Neural cell (in vitro differentiated cells): ENCODE results near the gene AP1M1. TPM values are rescaled to one million over a fixed set of nuclear protein-coding genes. Genes with fewer than 3 reads are reported as not detected.

ENCODE experiments used
- H2AFZ ChIP-seq: fragments of 200-600, 300-800 bp; sonication (generic), shearing (Covaris generic); 2 replicates; pipeline ENCODE4 v1.6.0; 2014; ENCODE audit warnings: low read depth, mild to moderate bottlenecking, antibody characterized with exemption, low read length, moderate library complexity
- H3F3A ChIP-seq: fragments of 200-600 bp; shearing (Covaris generic); 2 replicates; pipeline ENCODE4 v1.6.1; 2016; ENCODE audit warnings: mild to moderate bottlenecking, moderate library complexity, mixed read lengths, antibody characterized with exemption, low read length; ENCODE audit not compliant: insufficient read depth, poor library complexity, severe bottlenecking
- H3K27ac ChIP-seq: fragments of 200-600, 300-800 bp; sonication (generic), shearing (Covaris generic); 2 replicates; pipeline ENCODE4 v1.5.1; 2014; ENCODE audit warnings: mild to moderate bottlenecking, low read length, moderate library complexity
- H3K27me3 ChIP-seq: fragments of 300-800, 200-600 bp; sonication (generic), shearing (Covaris generic); 2 replicates; pipeline ENCODE4 v1.6.0; 2014; ENCODE audit warnings: mild to moderate bottlenecking, low read depth, low read length, moderate library complexity; ENCODE audit not compliant: insufficient read depth
- H3K36me3 ChIP-seq: fragments of 300-800, 200-600 bp; sonication (generic), shearing (Covaris generic); 2 replicates; pipeline ENCODE4 v1.5.1; 2014; ENCODE audit warnings: mild to moderate bottlenecking, antibody characterized with exemption, low read length, moderate library complexity; ENCODE audit not compliant: insufficient read depth
- H3K4me2 ChIP-seq: fragments of 300-800, 200-600 bp; sonication (generic), shearing (Covaris generic); 2 replicates; pipeline ENCODE4 v1.6.0; 2014; ENCODE audit warnings: mild to moderate bottlenecking, low read length
- H3K4me3 ChIP-seq: fragments of 300-800, 200-600 bp; sonication (generic), shearing (Covaris generic); 2 replicates; pipeline ENCODE4 v1.5.1; 2014; ENCODE audit warnings: mild to moderate bottlenecking, low read length, moderate library complexity
- H3K79me2 ChIP-seq: fragments of 200-600 bp; shearing (Covaris generic); replicated peaks from 2 replicates; pipeline ENCODE4 v1.6.0; 2014; ENCODE audit warnings: mild to moderate bottlenecking, low read length, moderate library complexity; ENCODE audit not compliant: insufficient read depth
- H3K9ac ChIP-seq: fragments of 300-800, 200-600 bp; sonication (generic), shearing (Covaris generic); 2 replicates; pipeline ENCODE4 v1.6.1; 2016; ENCODE audit warnings: mild to moderate bottlenecking, low read length, mixed read lengths
- H3K9me2 ChIP-seq: fragments of 200-600 bp; shearing (Covaris generic); 2 replicates; pipeline ENCODE4 v1.6.1; 2016; ENCODE audit warnings: mild to moderate bottlenecking, low read length, mixed read lengths; ENCODE audit not compliant: insufficient read depth
- H3K9me3 ChIP-seq: fragments of 200-600, 300-800 bp; sonication (generic), shearing (Covaris generic); 2 replicates; pipeline ENCODE4 v1.6.1; 2016; ENCODE audit warnings: mild to moderate bottlenecking, mixed run types, low read length, moderate library complexity, mixed read lengths
- H4K20me1 ChIP-seq: fragments of 200-600 bp; shearing (Covaris generic); 2 replicates; pipeline ENCODE4 v1.6.1; 2016; ENCODE audit warnings: mild to moderate bottlenecking, mixed run types; ENCODE audit not compliant: insufficient read depth
- EP300 ChIP-seq: fragments of 450-650 bp; conservative IDR thresholded peaks from 2 replicates; pipeline ENCODE4 v1.6.1; 2014; ENCODE audit warnings: antibody characterized with exemption, mild to moderate bottlenecking, moderate library complexity; ENCODE audit not compliant: poor library complexity, severe bottlenecking
- EZH2 ChIP-seq: fragments of 200-600, 300-800 bp; shearing (Covaris generic), sonication (generic); IDR thresholded peaks from 2 replicates; pipeline ENCODE4 v1.6.1; 2014; ENCODE audit warnings: antibody characterized with exemption, low read length, borderline replicate concordance, mild to moderate bottlenecking; ENCODE audit not compliant: insufficient read depth, poor library complexity, severe bottlenecking
- MXI1 ChIP-seq: fragments of 450-650 bp; conservative IDR thresholded peaks from 2 replicates; pipeline ENCODE4 v1.6.1; 2014; ENCODE audit warnings: antibody characterized with exemption, mild to moderate bottlenecking; ENCODE audit not compliant: poor library complexity, severe bottlenecking
- POLR2AphosphoS5 ChIP-seq: IDR thresholded peaks from 2 replicates; pipeline ENCODE4 v1.6.1; 2012
- RAD21 ChIP-seq: fragments of 450-650 bp; conservative IDR thresholded peaks from 2 replicates; pipeline ENCODE4 v1.6.1; 2014; ENCODE audit warnings: antibody characterized with exemption, mild to moderate bottlenecking, moderate library complexity
- SMC3 ChIP-seq: fragments of 450-650 bp; conservative IDR thresholded peaks from 2 replicates; pipeline ENCODE4 v1.6.1; 2014; ENCODE audit warnings: antibody characterized with exemption, mild to moderate bottlenecking, moderate library complexity; ENCODE audit not compliant: poor library complexity
- TAF1 ChIP-seq: IDR thresholded peaks from 2 replicates; pipeline ENCODE4 v1.6.1; 2012; ENCODE audit warnings: low read depth
- polyA plus RNA-seq: library from polyadenylated mRNA; depleted of rRNA; stranded (reverse); fragments of >200 nt; gene quantifications from 2 replicates; pipeline ENCODE4 v1.2.3, GENCODE V29; 2014
- TF ChIP-seq, protein P1 (sequence below): fragments of 450-650 bp; IDR thresholded peaks from 2 replicates; pipeline ENCODE4 v1.5.1; 2014; ENCODE audit warnings: antibody characterized with exemption, mild to moderate bottlenecking, moderate library complexity; ENCODE audit not compliant: poor library complexity, severe bottlenecking
- TF ChIP-seq, protein P2 (sequence below): IDR thresholded peaks from 2 replicates; pipeline ENCODE4 v1.6.1; 2012; ENCODE audit warnings: borderline replicate concordance

AP1M1 gene
- polyA plus RNA-seq, 1 donor from 2014 or later = 81.4 TPM

DNA sequence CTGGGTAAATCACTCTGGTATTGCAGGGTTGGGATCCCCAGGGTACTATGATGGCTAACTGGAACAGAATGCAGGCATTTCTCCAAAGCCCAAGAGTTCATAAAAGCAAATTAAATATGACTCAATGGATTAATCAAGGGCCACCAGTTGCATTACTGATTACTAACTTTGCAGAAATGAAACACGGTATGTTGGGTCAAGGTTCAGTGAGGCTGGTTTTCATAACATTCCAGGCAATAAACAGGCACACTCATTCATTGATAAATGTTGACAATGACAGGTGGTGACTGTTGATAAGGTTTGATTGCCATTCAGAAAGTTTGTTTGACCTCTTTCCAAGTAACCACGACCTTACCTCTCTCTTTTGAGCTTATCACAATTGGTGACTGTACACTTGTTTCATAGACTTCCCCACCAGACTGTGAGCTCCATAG, 506 bp upstream of the AP1M1 start:
- TF ChIP-seq, protein P1, sequence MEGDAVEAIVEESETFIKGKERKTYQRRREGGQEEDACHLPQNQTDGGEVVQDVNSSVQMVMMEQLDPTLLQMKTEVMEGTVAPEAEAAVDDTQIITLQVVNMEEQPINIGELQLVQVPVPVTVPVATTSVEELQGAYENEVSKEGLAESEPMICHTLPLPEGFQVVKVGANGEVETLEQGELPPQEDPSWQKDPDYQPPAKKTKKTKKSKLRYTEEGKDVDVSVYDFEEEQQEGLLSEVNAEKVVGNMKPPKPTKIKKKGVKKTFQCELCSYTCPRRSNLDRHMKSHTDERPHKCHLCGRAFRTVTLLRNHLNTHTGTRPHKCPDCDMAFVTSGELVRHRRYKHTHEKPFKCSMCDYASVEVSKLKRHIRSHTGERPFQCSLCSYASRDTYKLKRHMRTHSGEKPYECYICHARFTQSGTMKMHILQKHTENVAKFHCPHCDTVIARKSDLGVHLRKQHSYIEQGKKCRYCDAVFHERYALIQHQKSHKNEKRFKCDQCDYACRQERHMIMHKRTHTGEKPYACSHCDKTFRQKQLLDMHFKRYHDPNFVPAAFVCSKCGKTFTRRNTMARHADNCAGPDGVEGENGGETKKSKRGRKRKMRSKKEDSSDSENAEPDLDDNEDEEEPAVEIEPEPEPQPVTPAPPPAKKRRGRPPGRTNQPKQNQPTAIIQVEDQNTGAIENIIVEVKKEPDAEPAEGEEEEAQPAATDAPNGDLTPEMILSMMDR = no peak
- TF ChIP-seq POLR2AphosphoS5 = no peak
- TF ChIP-seq SMC3 = no peak
- no peak for TF ChIP-seq MXI1
- TF ChIP-seq EZH2 = no peak
- TF ChIP-seq EP300 = no peak
- no peak for TF ChIP-seq RAD21
- no peak for TF ChIP-seq TAF1
- TF ChIP-seq, protein P2, sequence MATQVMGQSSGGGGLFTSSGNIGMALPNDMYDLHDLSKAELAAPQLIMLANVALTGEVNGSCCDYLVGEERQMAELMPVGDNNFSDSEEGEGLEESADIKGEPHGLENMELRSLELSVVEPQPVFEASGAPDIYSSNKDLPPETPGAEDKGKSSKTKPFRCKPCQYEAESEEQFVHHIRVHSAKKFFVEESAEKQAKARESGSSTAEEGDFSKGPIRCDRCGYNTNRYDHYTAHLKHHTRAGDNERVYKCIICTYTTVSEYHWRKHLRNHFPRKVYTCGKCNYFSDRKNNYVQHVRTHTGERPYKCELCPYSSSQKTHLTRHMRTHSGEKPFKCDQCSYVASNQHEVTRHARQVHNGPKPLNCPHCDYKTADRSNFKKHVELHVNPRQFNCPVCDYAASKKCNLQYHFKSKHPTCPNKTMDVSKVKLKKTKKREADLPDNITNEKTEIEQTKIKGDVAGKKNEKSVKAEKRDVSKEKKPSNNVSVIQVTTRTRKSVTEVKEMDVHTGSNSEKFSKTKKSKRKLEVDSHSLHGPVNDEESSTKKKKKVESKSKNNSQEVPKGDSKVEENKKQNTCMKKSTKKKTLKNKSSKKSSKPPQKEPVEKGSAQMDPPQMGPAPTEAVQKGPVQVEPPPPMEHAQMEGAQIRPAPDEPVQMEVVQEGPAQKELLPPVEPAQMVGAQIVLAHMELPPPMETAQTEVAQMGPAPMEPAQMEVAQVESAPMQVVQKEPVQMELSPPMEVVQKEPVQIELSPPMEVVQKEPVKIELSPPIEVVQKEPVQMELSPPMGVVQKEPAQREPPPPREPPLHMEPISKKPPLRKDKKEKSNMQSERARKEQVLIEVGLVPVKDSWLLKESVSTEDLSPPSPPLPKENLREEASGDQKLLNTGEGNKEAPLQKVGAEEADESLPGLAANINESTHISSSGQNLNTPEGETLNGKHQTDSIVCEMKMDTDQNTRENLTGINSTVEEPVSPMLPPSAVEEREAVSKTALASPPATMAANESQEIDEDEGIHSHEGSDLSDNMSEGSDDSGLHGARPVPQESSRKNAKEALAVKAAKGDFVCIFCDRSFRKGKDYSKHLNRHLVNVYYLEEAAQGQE = no peak
- Histone ChIP-seq H2AFZ (peak overlapping the region; percentile 76), H3K27me3 (no peaks in the 10 kb centered on the region), H3K4me3 (peak overlapping the region; percentile 100), H3K9me3 (no peaks in the 10 kb centered on the region), H3K36me3 (no peaks in the 10 kb centered on the region), H3K9ac (peak overlapping the region; percentile 96), H3K27ac (peak overlapping the region; percentile 94), H3F3A (no peaks in the 10 kb centered on the region), H4K20me1 (no peaks in the 10 kb centered on the region), H3K9me2 (no peaks in the 10 kb centered on the region), H3K4me2 (peak overlapping the region; percentile 71), H3K79me2 (peaks cover 20% of the 10 kb centered on the region)

GRCh38 chr19:16198370-16198651, 600 bp downstream of the AP1M1 start:
- Histone ChIP-seq H3K4me2 (peak overlapping the region; percentile 86), H2AFZ (peak overlapping the region; percentile 96), H3F3A (no peaks in the 10 kb centered on the region), H3K36me3 (no peaks in the 10 kb centered on the region), H4K20me1 (no peaks in the 10 kb centered on the region), H3K4me3 (peak overlapping the region; percentile 100), H3K9me3 (no peaks in the 10 kb centered on the region), H3K79me2 (peaks cover 25% of the 10 kb centered on the region), H3K9ac (peak overlapping the region; percentile 96), H3K27me3 (no peaks in the 10 kb centered on the region), H3K9me2 (no peaks in the 10 kb centered on the region), H3K27ac (peak overlapping the region; percentile 94)
- TF ChIP-seq SMC3 = no peak
- TF ChIP-seq, protein P1 = no peak
- TF ChIP-seq RAD21 = no peak
- TF ChIP-seq TAF1 = no peak
- TF ChIP-seq, protein P2 = no peak
- TF ChIP-seq EZH2 = no peak
- TF ChIP-seq POLR2AphosphoS5 = no peak
- no peak for TF ChIP-seq MXI1
- no peak for TF ChIP-seq EP300
